Measurements from ENCODE around the gene BPIFB4. TPM values are rescaled to one million over a fixed set of nuclear protein-coding genes. Genes with fewer than 3 reads are reported as not detected.

Gene BPIFB4
- total and polyA plus RNA-seq, 2 donors (not counting 1 experiment from before 2014, with no cell fraction given), result not detected

DNA sequence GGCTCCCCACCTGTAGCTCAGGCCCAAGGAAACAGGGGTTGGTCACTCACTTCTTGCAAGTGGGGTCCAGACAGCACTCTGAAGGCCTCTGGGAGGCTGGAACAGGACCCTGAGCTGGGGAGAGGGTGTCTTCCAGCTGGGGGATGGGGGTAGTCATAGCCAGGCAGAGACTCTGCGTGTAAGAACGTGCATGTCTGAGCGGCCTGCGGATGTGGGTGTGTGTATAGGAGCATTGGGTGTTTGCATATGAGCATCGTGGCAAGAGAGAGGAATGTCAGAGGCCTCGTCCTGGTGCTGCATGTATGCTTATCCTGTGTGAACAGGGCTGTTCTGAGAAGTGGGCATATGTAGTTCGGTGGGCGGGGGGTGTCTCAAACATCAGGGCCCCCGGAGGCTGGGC lies 13.7 kb upstream of the BPIFB4 start:
- no peaks in the 10 kb centered on the region for H3K79me2 ChIP-seq (ENCODE audit: control insufficient read depth, insufficient read depth, low read length)
- H3K4me3 Mint-ChIP-seq, result no peak overlapping the region
- no peak for DNase-seq
- peaks cover 3% of the 10 kb centered on the region for H3K27me3 Mint-ChIP-seq
- intact Hi-C loops (cut with micrococcal nuclease), result no loop called here
- H3K27me3 ChIP-seq (replicated peaks in 1 of 4; ENCODE audit: control extremely low read depth in 1 of 4, control insufficient read depth in 3 of 4, insufficient read depth in 4 of 4, low read length in 3 of 4), result no peaks in the 10 kb centered on the region
- no peaks in the 10 kb centered on the region for H3K4me1 Mint-ChIP-seq
- H4K20me1 ChIP-seq (ENCODE audit: control insufficient read depth, insufficient read depth, low read length, poor library complexity, severe bottlenecking), result no peaks in the 10 kb centered on the region
- no peak overlapping the region for H3K9ac ChIP-seq (ENCODE audit: low read length)
- no peaks in the 10 kb centered on the region for H3K9me3 Mint-ChIP-seq (ENCODE audit: insufficient read depth)
- TF ChIP-seq, protein P1, sequence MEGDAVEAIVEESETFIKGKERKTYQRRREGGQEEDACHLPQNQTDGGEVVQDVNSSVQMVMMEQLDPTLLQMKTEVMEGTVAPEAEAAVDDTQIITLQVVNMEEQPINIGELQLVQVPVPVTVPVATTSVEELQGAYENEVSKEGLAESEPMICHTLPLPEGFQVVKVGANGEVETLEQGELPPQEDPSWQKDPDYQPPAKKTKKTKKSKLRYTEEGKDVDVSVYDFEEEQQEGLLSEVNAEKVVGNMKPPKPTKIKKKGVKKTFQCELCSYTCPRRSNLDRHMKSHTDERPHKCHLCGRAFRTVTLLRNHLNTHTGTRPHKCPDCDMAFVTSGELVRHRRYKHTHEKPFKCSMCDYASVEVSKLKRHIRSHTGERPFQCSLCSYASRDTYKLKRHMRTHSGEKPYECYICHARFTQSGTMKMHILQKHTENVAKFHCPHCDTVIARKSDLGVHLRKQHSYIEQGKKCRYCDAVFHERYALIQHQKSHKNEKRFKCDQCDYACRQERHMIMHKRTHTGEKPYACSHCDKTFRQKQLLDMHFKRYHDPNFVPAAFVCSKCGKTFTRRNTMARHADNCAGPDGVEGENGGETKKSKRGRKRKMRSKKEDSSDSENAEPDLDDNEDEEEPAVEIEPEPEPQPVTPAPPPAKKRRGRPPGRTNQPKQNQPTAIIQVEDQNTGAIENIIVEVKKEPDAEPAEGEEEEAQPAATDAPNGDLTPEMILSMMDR (IDR thresholded peaks at IDR 0.05), result no peak
- no peak for TF ChIP-seq EZH2 (IDR thresholded peaks at IDR 0.05; ENCODE audit: borderline replicate concordance, insufficient read depth, low read depth, low read length, poor library complexity, severe bottlenecking)
- no peak overlapping the region for H3K4me3 ChIP-seq (ENCODE audit: control extremely low read depth in 1 of 5, extremely low read depth in 1 of 5, insufficient read depth in 1 of 5, low read depth in 2 of 5, low read length in 4 of 5)
- no peak overlapping the region for H3K27ac ChIP-seq (ENCODE audit: low read length in 2 of 2)
- POLR2A ChIA-PET, result no interaction called here
- no peaks in the 10 kb centered on the region for H3K9me3 ChIP-seq (ENCODE audit: control extremely low read depth in 1 of 3, control insufficient read depth in 2 of 3, insufficient read depth in 1 of 3, low read length in 2 of 3)
- no peaks in the 10 kb centered on the region for H3K4me1 ChIP-seq (ENCODE audit: control insufficient read depth in 2 of 2, insufficient read depth in 2 of 2, low read length in 2 of 2)
- CTCF ChIA-PET, result no interaction called here
- 89% methylated on average over 9 of the region's 9 CpGs for WGBS (ENCODE audit: insufficient coverage)
- ATAC-seq (ENCODE audit: low read depth), result no peak
- no peak overlapping the region for H3K4me2 ChIP-seq (replicated peaks; ENCODE audit: low read depth, low read length, poor library complexity, severe bottlenecking)
- H2AFZ ChIP-seq (ENCODE audit: insufficient read depth, low read depth, low read length, poor library complexity, severe bottlenecking), result no peak overlapping the region
- H3K36me3 ChIP-seq (replicated peaks in 1 of 2; ENCODE audit: control extremely low read depth in 1 of 2, control insufficient read depth in 1 of 2, extremely low read depth in 1 of 2, insufficient read depth in 2 of 2, low read length in 1 of 2), result no peaks in the 10 kb centered on the region
- no peak overlapping the region for H3K27ac Mint-ChIP-seq

DNA sequence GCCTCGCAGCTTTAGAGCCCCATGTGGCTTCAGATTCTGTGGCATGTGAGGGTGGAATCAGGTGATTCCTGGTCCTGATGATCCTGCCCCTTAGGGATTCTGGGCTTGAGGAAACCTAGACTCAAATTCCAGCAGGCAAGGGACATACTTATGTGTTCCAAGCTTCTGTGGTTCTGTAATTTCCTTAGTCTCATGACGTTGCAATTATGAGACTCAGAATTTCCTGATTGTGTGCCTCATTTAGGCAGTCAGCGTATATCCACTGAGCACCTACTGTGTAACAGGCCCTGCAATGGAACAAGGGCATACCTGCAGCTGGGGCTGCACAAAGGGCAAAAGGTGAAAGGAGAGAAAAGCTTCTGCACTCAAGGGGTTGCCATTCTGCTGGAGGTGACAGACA lies 11.6 kb upstream of the BPIFB4 start:
- H3K9me3 Mint-ChIP-seq (ENCODE audit: insufficient read depth), result no peaks in the 10 kb centered on the region
- no peak overlapping the region for H3K9ac ChIP-seq (ENCODE audit: low read length)
- H3K79me2 ChIP-seq (ENCODE audit: control insufficient read depth, insufficient read depth, low read length), result no peaks in the 10 kb centered on the region
- no peak overlapping the region for H3K27ac Mint-ChIP-seq
- H3K4me3 Mint-ChIP-seq, result no peak overlapping the region
- TF ChIP-seq, protein P1 (IDR thresholded peaks at IDR 0.05), result no peak
- no peak for TF ChIP-seq EZH2 (IDR thresholded peaks at IDR 0.05; ENCODE audit: borderline replicate concordance, insufficient read depth, low read depth, low read length, poor library complexity, severe bottlenecking)
- H2AFZ ChIP-seq (ENCODE audit: insufficient read depth, low read depth, low read length, poor library complexity, severe bottlenecking), result no peak overlapping the region
- H3K9me3 ChIP-seq (ENCODE audit: control extremely low read depth in 1 of 3, control insufficient read depth in 2 of 3, insufficient read depth in 1 of 3, low read length in 2 of 3), result no peaks in the 10 kb centered on the region
- H4K20me1 ChIP-seq (ENCODE audit: control insufficient read depth, insufficient read depth, low read length, poor library complexity, severe bottlenecking), result no peaks in the 10 kb centered on the region
- no peaks in the 10 kb centered on the region for H3K36me3 ChIP-seq (replicated peaks in 1 of 2; ENCODE audit: control extremely low read depth in 1 of 2, control insufficient read depth in 1 of 2, extremely low read depth in 1 of 2, insufficient read depth in 2 of 2, low read length in 1 of 2)
- no peak overlapping the region for H3K4me3 ChIP-seq (ENCODE audit: control extremely low read depth in 1 of 5, extremely low read depth in 1 of 5, insufficient read depth in 1 of 5, low read depth in 2 of 5, low read length in 4 of 5)
- WGBS (ENCODE audit: insufficient coverage), result 74% methylated on average over 3 of the region's 3 CpGs
- H3K27me3 Mint-ChIP-seq, result peaks cover 4% of the 10 kb centered on the region
- H3K4me1 ChIP-seq (ENCODE audit: control insufficient read depth in 2 of 2, insufficient read depth in 2 of 2, low read length in 2 of 2), result no peaks in the 10 kb centered on the region
- intact Hi-C loops (cut with micrococcal nuclease), result no loop called here
- no peak overlapping the region for H3K27ac ChIP-seq (ENCODE audit: low read length in 2 of 2)
- H3K4me2 ChIP-seq (replicated peaks; ENCODE audit: low read depth, low read length, poor library complexity, severe bottlenecking), result no peak overlapping the region
- H3K27me3 ChIP-seq (replicated peaks in 1 of 4; ENCODE audit: control extremely low read depth in 1 of 4, control insufficient read depth in 3 of 4, insufficient read depth in 4 of 4, low read length in 3 of 4), result no peaks in the 10 kb centered on the region
- no peak for DNase-seq
- ChIA-PET CTCF (interaction anchor here (1.1 kb wide), 1 partner anchor 165 kb away, joined by 3 read pairs; no protein-coding TSS in a partner anchor), POLR2A (no interaction called here)
- H3K4me1 Mint-ChIP-seq, result no peaks in the 10 kb centered on the region
- no peak for ATAC-seq (ENCODE audit: low read depth)
